MM.1S (cell line): ENCODE results near the gene ZNF771.

Source experiments
- EZH2 ChIP-seq: fragments of 300-600 bp; sonication (generic); optimal IDR thresholded peaks from 2 replicates; pipeline ENCODE3; 2017; ENCODE audit warnings: low read depth, mild to moderate bottlenecking, antibody characterized with exemption, low read length, mixed read lengths
- TF ChIP-seq, protein P1 (sequence below): fragments of 300-600 bp; sonication (generic); IDR thresholded peaks from 2 replicates; pipeline ENCODE4 v1.5.1; 2016; ENCODE audit warnings: antibody characterized with exemption, low read length, mixed read lengths

DNA sequence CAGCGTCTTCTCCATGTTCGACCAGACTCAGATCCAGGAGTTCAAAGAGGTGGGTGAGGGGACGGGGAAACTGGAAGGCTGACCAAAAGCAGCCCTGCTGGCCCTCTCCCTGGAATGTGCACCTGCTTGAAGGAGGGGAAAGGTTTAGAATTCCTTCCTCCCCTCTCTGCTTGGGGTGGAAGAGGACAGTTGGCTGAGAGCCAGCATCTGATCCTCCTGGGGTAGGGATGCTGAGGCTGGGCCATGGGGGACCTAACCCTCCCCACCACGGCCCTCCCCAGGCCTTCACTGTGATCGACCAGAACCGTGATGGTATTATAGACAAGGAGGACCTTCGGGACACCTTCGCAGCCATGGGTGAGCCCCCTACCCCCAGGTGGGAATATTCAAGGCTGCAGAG is 31.5 kb upstream of the ZNF771 start:
- TF ChIP-seq, protein P1, sequence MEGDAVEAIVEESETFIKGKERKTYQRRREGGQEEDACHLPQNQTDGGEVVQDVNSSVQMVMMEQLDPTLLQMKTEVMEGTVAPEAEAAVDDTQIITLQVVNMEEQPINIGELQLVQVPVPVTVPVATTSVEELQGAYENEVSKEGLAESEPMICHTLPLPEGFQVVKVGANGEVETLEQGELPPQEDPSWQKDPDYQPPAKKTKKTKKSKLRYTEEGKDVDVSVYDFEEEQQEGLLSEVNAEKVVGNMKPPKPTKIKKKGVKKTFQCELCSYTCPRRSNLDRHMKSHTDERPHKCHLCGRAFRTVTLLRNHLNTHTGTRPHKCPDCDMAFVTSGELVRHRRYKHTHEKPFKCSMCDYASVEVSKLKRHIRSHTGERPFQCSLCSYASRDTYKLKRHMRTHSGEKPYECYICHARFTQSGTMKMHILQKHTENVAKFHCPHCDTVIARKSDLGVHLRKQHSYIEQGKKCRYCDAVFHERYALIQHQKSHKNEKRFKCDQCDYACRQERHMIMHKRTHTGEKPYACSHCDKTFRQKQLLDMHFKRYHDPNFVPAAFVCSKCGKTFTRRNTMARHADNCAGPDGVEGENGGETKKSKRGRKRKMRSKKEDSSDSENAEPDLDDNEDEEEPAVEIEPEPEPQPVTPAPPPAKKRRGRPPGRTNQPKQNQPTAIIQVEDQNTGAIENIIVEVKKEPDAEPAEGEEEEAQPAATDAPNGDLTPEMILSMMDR: no peak
- no peak for TF ChIP-seq EZH2
